ENCODE measurements around the gene FAM149A. TPM values are rescaled to one million over a fixed set of nuclear protein-coding genes. Genes with fewer than 3 reads are reported as not detected.

FAM149A gene
- total RNA-seq, 2 experiments from 2014 or later: not detected

GRCh38 chr4:186109245-186109644, 4.7 kb downstream of the FAM149A start:
- intact Hi-C loops (cut with micrococcal nuclease; ENCODE audit: unreplicated experiment): no loop called here
- H4K20me1 ChIP-seq (ENCODE audit: insufficient read depth, low read length): no peaks in the 10 kb centered on the region
- no peak overlapping the region for H3K4me2 ChIP-seq (ENCODE audit: low read length)
- BruUV-seq (replicated peaks): no TSS peak
- no peak for TF ChIP-seq EZH2phosphoT487 (IDR thresholded peaks at IDR 0.05; ENCODE audit: borderline replicate concordance, low read depth, low read length)
- TF ChIP-seq CTCF (conservative IDR thresholded peaks at IDR 0.05; ENCODE audit: low read length): no peak
- H2AFZ ChIP-seq (ENCODE audit: low read length): no peak overlapping the region
- H3K27ac ChIP-seq (ENCODE audit: low read depth, low read length, poor library complexity, severe bottlenecking): no peak overlapping the region
- no peaks in the 10 kb centered on the region for H3K79me2 ChIP-seq (ENCODE audit: insufficient read depth, low read depth, low read length)
- no peaks in the 10 kb centered on the region for H3K9me2 ChIP-seq (ENCODE audit: insufficient read depth, low read length)
- no peaks in the 10 kb centered on the region for H3K4me1 ChIP-seq (ENCODE audit: insufficient read depth, low read length, poor library complexity, severe bottlenecking)
- H3K36me3 ChIP-seq (ENCODE audit: insufficient read depth, low read length): no peaks in the 10 kb centered on the region
- no peak for DNase-seq (ENCODE audit: low spot score)
- CTCF ChIA-PET (ENCODE audit: unreplicated experiment): no interaction called here
- H3K9me3 ChIP-seq (ENCODE audit: low read length): no peaks in the 10 kb centered on the region
- no peak overlapping the region for H3K4me3 ChIP-seq (ENCODE audit: low read depth, low read length, poor library complexity, severe bottlenecking)
- POLR2A ChIA-PET: no interaction called here

DNA sequence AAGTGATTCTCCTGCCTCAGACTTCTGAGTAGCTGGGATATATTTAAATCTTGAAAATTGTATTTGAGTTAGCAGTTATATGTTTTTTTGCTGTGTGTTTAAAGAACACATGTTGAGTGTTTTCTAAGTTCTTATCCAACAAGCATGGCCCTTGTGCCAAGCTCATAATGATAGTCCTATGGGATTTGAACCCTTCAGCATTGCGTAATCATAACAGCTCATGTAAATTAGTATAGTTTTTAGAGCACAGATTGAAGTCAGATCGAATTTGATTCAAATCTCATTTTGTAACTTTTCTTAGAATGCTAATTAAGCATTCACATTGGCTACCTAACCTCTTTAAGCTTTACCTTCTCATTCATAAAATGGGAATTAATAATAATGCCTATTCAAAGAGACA, 12.2 kb downstream of the FAM149A start:
- BruUV-seq (replicated peaks): no TSS peak
- DNase-seq (ENCODE audit: low spot score): no peak
- Histone ChIP-seq H3K4me3 (ENCODE audit: low read depth, low read length, poor library complexity, severe bottlenecking) (no peak overlapping the region), H3K9me3 (ENCODE audit: low read length) (no peaks in the 10 kb centered on the region), H2AFZ (ENCODE audit: low read length) (no peak overlapping the region), H4K20me1 (ENCODE audit: insufficient read depth, low read length) (no peaks in the 10 kb centered on the region), H3K79me2 (ENCODE audit: insufficient read depth, low read depth, low read length) (no peaks in the 10 kb centered on the region), H3K4me2 (ENCODE audit: low read length) (no peak overlapping the region), H3K9me2 (ENCODE audit: insufficient read depth, low read length) (no peaks in the 10 kb centered on the region), H3K4me1 (ENCODE audit: insufficient read depth, low read length, poor library complexity, severe bottlenecking) (no peaks in the 10 kb centered on the region), H3K27ac (ENCODE audit: low read depth, low read length, poor library complexity, severe bottlenecking) (no peak overlapping the region), H3K36me3 (ENCODE audit: insufficient read depth, low read length) (no peaks in the 10 kb centered on the region)
- POLR2A ChIA-PET: no interaction called here
- TF ChIP-seq EZH2phosphoT487 (IDR thresholded peaks at IDR 0.05; ENCODE audit: borderline replicate concordance, low read depth, low read length) (no peak), CTCF (conservative IDR thresholded peaks at IDR 0.05; ENCODE audit: low read length) (no peak)
- intact Hi-C loops (cut with micrococcal nuclease; ENCODE audit: unreplicated experiment): no loop called here
- CTCF ChIA-PET (ENCODE audit: unreplicated experiment): no interaction called here

- Histone ChIP-seq H3K36me3 (ENCODE audit: insufficient read depth, low read length) (no peaks in the 10 kb centered on the region), H3K9me2 (ENCODE audit: insufficient read depth, low read length) (no peaks in the 10 kb centered on the region), H3K4me1 (ENCODE audit: insufficient read depth, low read length, poor library complexity, severe bottlenecking) (no peaks in the 10 kb centered on the region), H2AFZ (ENCODE audit: low read length) (no peak overlapping the region), H3K27ac (ENCODE audit: low read depth, low read length, poor library complexity, severe bottlenecking) (no peak overlapping the region), H3K79me2 (ENCODE audit: insufficient read depth, low read depth, low read length) (no peaks in the 10 kb centered on the region), H4K20me1 (ENCODE audit: insufficient read depth, low read length) (no peaks in the 10 kb centered on the region), H3K9me3 (ENCODE audit: low read length) (no peaks in the 10 kb centered on the region), H3K4me3 (ENCODE audit: low read depth, low read length, poor library complexity, severe bottlenecking) (no peak overlapping the region), H3K4me2 (ENCODE audit: low read length) (no peak overlapping the region)
- ChIA-PET CTCF (ENCODE audit: unreplicated experiment) (no interaction called here), POLR2A (interaction anchor here (0.6 to 0.7 kb wide), 2 partner anchors 114 to 1346 kb away, joined by 3 read pairs; no protein-coding TSS in a partner anchor)
- no peak for DNase-seq (ENCODE audit: low spot score)
- TF ChIP-seq CTCF (conservative IDR thresholded peaks at IDR 0.05; ENCODE audit: low read length): no peak
- TF ChIP-seq EZH2phosphoT487 (IDR thresholded peaks at IDR 0.05; ENCODE audit: borderline replicate concordance, low read depth, low read length): no peak
- no TSS peak for BruUV-seq (replicated peaks)
- intact Hi-C loops (cut with micrococcal nuclease; ENCODE audit: unreplicated experiment): no loop called here
Measured at GRCh38 chr4:186118582-186118981, 14.1 kb downstream of the FAM149A start.
